Cardiac muscle cell (in vitro differentiated cells and primary cell): ENCODE measurements around the gene PPARA. TPM values are rescaled to one million over a fixed set of nuclear protein-coding genes. Genes with fewer than 3 reads are reported as not detected.
A peak's percentile ranks its signal among the peaks of the same experiment; 100 is the strongest.

ENCODE experiments used
- DNase-seq, 2 donors: peaks; one replicate each; pipeline versions ENCODE4 v3.0.0 to v3.0.0-alpha.2; 2010 to 2017; ENCODE audit warnings: low read depth in 1 of 2, low spot score in 1 of 2
- H3K27ac ChIP-seq: fragments of 200-600 bp; sonication (generic); 2 replicates; pipeline ENCODE4 v1.5.1; 2016
- H3K27me3 ChIP-seq: fragments of 200-600 bp; sonication (generic); 2 replicates; pipeline ENCODE4 v1.6.0; 2016; ENCODE audit warnings: control low read depth
- H3K36me3 ChIP-seq: fragments of 200-600 bp; sonication (generic); 2 replicates; pipeline ENCODE4 v1.5.1; 2016; ENCODE audit warnings: control low read depth
- H3K4me1 ChIP-seq: fragments of 200-600 bp; sonication (generic); 2 replicates; pipeline ENCODE4 v1.8.1; 2017; ENCODE audit warnings: low read depth, mild to moderate bottlenecking, mixed run types
- H3K4me3 ChIP-seq: fragments of 200-600 bp; sonication (generic); 2 replicates; pipeline ENCODE4 v1.5.1; 2016; ENCODE audit warnings: mild to moderate bottlenecking
- H3K9me3 ChIP-seq: fragments of 200-600 bp; sonication (generic); 2 replicates; pipeline ENCODE4 v1.5.1; 2017; ENCODE audit warnings: low read depth, mild to moderate bottlenecking, control low read depth
- polyA plus RNA-seq: library from polyadenylated mRNA; unstranded; fragments of >200 nt; fragmentation: Nextera tagmentation; extraction: Ambion mirVana; gene quantifications from 2 replicates; pipeline ENCODE4 v1.2.1, GENCODE V29; 2016
- total RNA-seq: library from RNA; depleted of rRNA; stranded (reverse); fragments of >200 nt; gene quantifications from 2 replicates; pipeline ENCODE4 v1.2.3, GENCODE V29; 2016
- TF ChIP-seq, protein P1 (sequence below): IDR thresholded peaks from 2 replicates; pipeline ENCODE4 v1.5.1; 2012; ENCODE audit warnings: low read depth, mild to moderate bottlenecking, low read length

Gene PPARA
- total and polyA plus RNA-seq, 2 experiments from 2014 or later: 11.8 to 25.1 TPM

- no peak for DNase-seq
- no peaks in the 10 kb centered on the region for H3K9me3 ChIP-seq
- TF ChIP-seq, protein P1, sequence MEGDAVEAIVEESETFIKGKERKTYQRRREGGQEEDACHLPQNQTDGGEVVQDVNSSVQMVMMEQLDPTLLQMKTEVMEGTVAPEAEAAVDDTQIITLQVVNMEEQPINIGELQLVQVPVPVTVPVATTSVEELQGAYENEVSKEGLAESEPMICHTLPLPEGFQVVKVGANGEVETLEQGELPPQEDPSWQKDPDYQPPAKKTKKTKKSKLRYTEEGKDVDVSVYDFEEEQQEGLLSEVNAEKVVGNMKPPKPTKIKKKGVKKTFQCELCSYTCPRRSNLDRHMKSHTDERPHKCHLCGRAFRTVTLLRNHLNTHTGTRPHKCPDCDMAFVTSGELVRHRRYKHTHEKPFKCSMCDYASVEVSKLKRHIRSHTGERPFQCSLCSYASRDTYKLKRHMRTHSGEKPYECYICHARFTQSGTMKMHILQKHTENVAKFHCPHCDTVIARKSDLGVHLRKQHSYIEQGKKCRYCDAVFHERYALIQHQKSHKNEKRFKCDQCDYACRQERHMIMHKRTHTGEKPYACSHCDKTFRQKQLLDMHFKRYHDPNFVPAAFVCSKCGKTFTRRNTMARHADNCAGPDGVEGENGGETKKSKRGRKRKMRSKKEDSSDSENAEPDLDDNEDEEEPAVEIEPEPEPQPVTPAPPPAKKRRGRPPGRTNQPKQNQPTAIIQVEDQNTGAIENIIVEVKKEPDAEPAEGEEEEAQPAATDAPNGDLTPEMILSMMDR: no peak
- no peaks in the 10 kb centered on the region for H3K36me3 ChIP-seq
- no peak overlapping the region for H3K27ac ChIP-seq
- no peak overlapping the region for H3K4me3 ChIP-seq
- no peaks in the 10 kb centered on the region for H3K4me1 ChIP-seq
- no peaks in the 10 kb centered on the region for H3K27me3 ChIP-seq
Observed at GRCh38 chr22:46159777-46160176, 9.5 kb downstream of the PPARA start.

DNA sequence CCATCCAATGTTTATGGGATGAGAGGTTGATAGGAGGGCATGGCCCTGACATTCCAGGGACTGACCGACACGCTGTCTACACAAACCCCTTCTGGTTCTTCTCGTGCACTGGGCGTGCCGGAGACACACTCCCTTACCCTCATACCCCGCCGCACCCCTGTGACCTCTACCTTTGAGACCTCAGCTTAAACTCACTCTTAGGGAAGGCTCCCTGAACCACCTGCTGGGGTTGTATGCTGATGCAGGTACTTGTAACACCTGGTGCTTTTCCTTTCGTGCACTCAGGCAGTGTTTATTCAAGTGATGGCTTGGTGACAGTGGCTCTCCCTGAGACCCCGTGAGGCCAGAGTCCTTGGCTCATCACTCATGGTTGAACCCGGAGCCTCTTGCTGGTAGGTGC is 12.0 kb downstream of the PPARA start:
- no peaks in the 10 kb centered on the region for H3K36me3 ChIP-seq
- no peak overlapping the region for H3K4me3 ChIP-seq
- no peak overlapping the region for H3K27ac ChIP-seq
- no peaks in the 10 kb centered on the region for H3K9me3 ChIP-seq
- TF ChIP-seq, protein P1: no peak
- H3K4me1 ChIP-seq: no peaks in the 10 kb centered on the region
- no peak for DNase-seq
- H3K27me3 ChIP-seq: no peaks in the 10 kb centered on the region

- DNase-seq: no peak
- TF ChIP-seq, protein P1: no peak
- no peaks in the 10 kb centered on the region for H3K36me3 ChIP-seq
Observed at GRCh38 chr22:46162771-46163556, 12.6 kb downstream of the PPARA start.

GRCh38 chr22:46163557-46163888 is 13.2 kb downstream of the PPARA start:
- no peak for DNase-seq
- Histone ChIP-seq H3K27ac (no peak overlapping the region), H3K4me1 (no peaks in the 10 kb centered on the region), H3K4me3 (no peak overlapping the region), H3K9me3 (no peaks in the 10 kb centered on the region), H3K27me3 (no peaks in the 10 kb centered on the region), H3K36me3 (no peaks in the 10 kb centered on the region)
- TF ChIP-seq, protein P1: no peak

More at GRCh38 chr22:46162771-46163556, 12.6 kb downstream of the PPARA start:
- no peak overlapping the region for H3K4me3 ChIP-seq
- no peaks in the 10 kb centered on the region for H3K4me1 ChIP-seq
- H3K27me3 ChIP-seq: no peaks in the 10 kb centered on the region
- H3K9me3 ChIP-seq: no peaks in the 10 kb centered on the region
- no peak overlapping the region for H3K27ac ChIP-seq

DNA sequence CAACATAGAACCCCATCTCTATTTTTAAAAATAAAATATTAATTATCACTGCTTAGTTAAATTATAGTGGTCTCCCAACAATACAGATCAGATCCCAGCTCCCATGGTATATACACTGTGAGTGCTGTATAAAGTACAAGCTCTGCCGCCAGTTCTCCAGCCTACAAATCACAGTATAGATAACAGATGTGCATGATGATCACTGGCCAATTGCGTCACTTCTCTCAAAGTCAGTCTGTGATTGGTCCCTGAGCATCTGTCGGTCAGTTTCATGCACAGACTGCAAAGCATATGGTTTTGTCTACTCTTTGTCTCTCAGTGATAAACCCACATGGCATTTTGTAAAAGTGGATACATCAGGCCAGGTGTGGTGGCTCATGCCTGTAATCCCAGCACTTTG is 15.7 kb downstream of the PPARA start:
- DNase-seq: peak in 1 of 2 donors; percentile 26

More for the DNA sequence above, 15.7 kb downstream of the PPARA start:
- H3K4me1 ChIP-seq: no peaks in the 10 kb centered on the region
- TF ChIP-seq, protein P1: no peak
- H3K4me3 ChIP-seq: no peak overlapping the region
- no peak overlapping the region for H3K27ac ChIP-seq
- H3K36me3 ChIP-seq: no peaks in the 10 kb centered on the region
- no peaks in the 10 kb centered on the region for H3K27me3 ChIP-seq
- no peaks in the 10 kb centered on the region for H3K9me3 ChIP-seq
